ENCODE results near the gene PDPK1.
"Not testable (repeated sequence)": the region's sequence is repeated elsewhere in the genome, so short reads cannot be mapped to it uniquely, and the experiment has no call there.

- TF ChIP-seq CTCF (IDR thresholded peaks at IDR 0.05; ENCODE audit: low read depth, low read length), result peak; percentile 57
- not testable (repeated sequence) for TF ChIP-seq EZH2phosphoT487 (IDR thresholded peaks at IDR 0.05; ENCODE audit: low read depth)
These were observed 2.1 kb downstream of the PDPK1 start for GRCh38 chr16:2539845-2540458.

All from OCI-LY3 (cell line).